K562 (cell line): ENCODE measurements around the gene PAFAH1B2.

ENCODE experiments used
- CCAR2 ChIP-seq: fragments of 200-400 bp; formaldehyde crosslinking; IDR thresholded peaks from 2 replicates; pipeline ENCODE4 v1.6.1; 2017; ENCODE audit warnings: mild to moderate bottlenecking, low read depth, low read length
- HNRNPLL ChIP-seq: fragments of 200-400 bp; formaldehyde crosslinking; IDR thresholded peaks from 2 replicates; pipeline ENCODE4 v1.6.1; 2017; ENCODE audit warnings: low read length, low read depth, mild to moderate bottlenecking; ENCODE audit not compliant: poor library complexity, severe bottlenecking
- MTA3 ChIP-seq: fragments of 450-650 bp; formaldehyde crosslinking; IDR thresholded peaks from 2 replicates; pipeline ENCODE4 v1.6.1; 2017; ENCODE audit warnings: mild to moderate bottlenecking, borderline replicate concordance
- MYNN ChIP-seq, 2 experiments: sonication (generic); formaldehyde crosslinking in 1 of 2; IDR thresholded peaks; 2 replicates each; pipeline versions ENCODE4 v1.5.0 to v1.6.1; 2016 to 2020; ENCODE audit warnings: antibody characterized with exemption in 1 of 2, missing genetic modification reagents in 1 of 2
- NFIX ChIP-seq: fragments of 250-450 bp; sonication (Bioruptor Pico); IDR thresholded peaks from 2 replicates; pipeline ENCODE4 v1.4.0; 2020; ENCODE audit warnings: low read depth, mild to moderate bottlenecking, moderate library complexity
- NFRKB ChIP-seq: fragments of 450-650 bp; IDR thresholded peaks from 2 replicates; pipeline ENCODE4 v1.6.1; 2016; ENCODE audit warnings: low read depth
- NR1H2 ChIP-seq: sonication (generic); formaldehyde crosslinking; IDR thresholded peaks from 2 replicates; pipeline ENCODE4 v1.4.0; 2020; ENCODE audit warnings: mild to moderate bottlenecking, missing genetic modification reagents
- POLR2AphosphoS2 ChIP-seq: IDR thresholded peaks from 2 replicates; pipeline ENCODE4 v1.6.1; 2012; ENCODE audit warnings: low read length, improper control_type of control experiment
- REST ChIP-seq, 2 experiments: fragments of 450-650 bp; formaldehyde crosslinking in 1 of 2; IDR thresholded peaks; 2 replicates each; pipeline versions ENCODE4 v1.4.0 to v1.6.1; 2014 to 2020; ENCODE audit warnings: mild to moderate bottlenecking in 2 of 2, borderline replicate concordance in 1 of 2, low read depth in 1 of 2
- THRB ChIP-seq: fragments of 450-650 bp; formaldehyde crosslinking; conservative IDR thresholded peaks from 2 replicates; pipeline ENCODE4 v1.4.0; 2022; ENCODE audit warnings: mild to moderate bottlenecking, missing genetic modification characterization
- ZBTB26 ChIP-seq: fragments of 450-650 bp; formaldehyde crosslinking; IDR thresholded peaks from 2 replicates; pipeline ENCODE4 v1.4.0; 2022; ENCODE audit warnings: missing genetic modification characterization
- ZFP1 ChIP-seq: fragments of 450-650 bp; formaldehyde crosslinking; IDR thresholded peaks from 2 replicates; pipeline ENCODE4 v1.4.0; 2020; ENCODE audit warnings: mild to moderate bottlenecking, mixed read lengths
- ZNF280B ChIP-seq: fragments of 250-450 bp; sonication (Bioruptor Pico); IDR thresholded peaks from 2 replicates; pipeline ENCODE4 v1.5.1; 2021; ENCODE audit warnings: mild to moderate bottlenecking
- ZNF408 ChIP-seq: fragments of 250-450 bp; sonication (Bioruptor Pico); IDR thresholded peaks from 2 replicates; pipeline ENCODE4 v1.4.0; 2020; ENCODE audit warnings: low read depth, mild to moderate bottlenecking, moderate library complexity

GRCh38 chr11:117175104-117175503, 31.0 kb downstream of the PAFAH1B2 start:
- no peak for TF ChIP-seq MTA3
- no peak for TF ChIP-seq ZNF280B (CRISPR knock-in tag)
- no peak for TF ChIP-seq NFIX (CRISPR knock-in tag)
- TF ChIP-seq REST (IDR thresholded peaks at IDR 0.05; ENCODE audit: borderline replicate concordance), result no peak
- no peak for TF ChIP-seq REST (CRISPR knock-in tag; IDR thresholded peaks at IDR 0.05; ENCODE audit: low read depth)
- no peak for TF ChIP-seq MYNN (IDR thresholded peaks at IDR 0.05)
- no peak for TF ChIP-seq MYNN (CRISPR knock-in tag; IDR thresholded peaks at IDR 0.05)
- TF ChIP-seq HNRNPLL, result no peak
- TF ChIP-seq THRB, result no peak
- no peak for TF ChIP-seq ZFP1
- TF ChIP-seq CCAR2, result no peak
- TF ChIP-seq NR1H2, result no peak
- TF ChIP-seq NFRKB, result no peak
- no peak for TF ChIP-seq ZNF408 (CRISPR knock-in tag)
- TF ChIP-seq ZBTB26 (CRISPR knock-in tag), result no peak
- TF ChIP-seq POLR2AphosphoS2, result no peak
